GM10248 (cell line): ENCODE results near the gene TPRN.

ENCODE experiments used
- CTCF ChIA-PET: fragments of 300-600 bp; sonication (Branson Sonifier 250); formaldehyde crosslinking; extraction: SDS; loops from one replicate; lab custom pipeline; 2021; ENCODE audit warnings: antibody characterized with exemption; lab: Yijun Ruan, JAX
- POLR2A ChIA-PET: fragments of 350-650 bp; sonication (Branson Sonifier 250); formaldehyde crosslinking; extraction: SDS; loops from one replicate; lab custom pipeline; 2020; ENCODE audit warnings: antibody characterized with exemption; lab: Yijun Ruan, JAX
- DNase-seq: peaks from one replicate; pipeline ENCODE4 v3.0.0; 2012; ENCODE audit errors: extremely low spot score
- CTCF ChIP-seq: IDR thresholded peaks from 2 replicates; pipeline ENCODE4 v1.5.1; 2012; ENCODE audit warnings: mild to moderate bottlenecking, low read depth; ENCODE audit errors: extremely low read depth, missing control alignments, control extremely low read depth

Gene TPRN

GRCh38 chr9:137201205-137201868 is 796 bp upstream of the TPRN start:
- CTCF ChIA-PET: interaction anchor here (0.7 to 3.9 kb wide), 11 partner anchors 11 to 172 kb away, joined by 3 to 18 read pairs (median 3); partner anchors contain the start of genes ANAPC2, RNF224 and SSNA1
- TF ChIP-seq CTCF: no peak
- POLR2A ChIA-PET: interaction anchor here (0.6 to 1.5 kb wide), 10 partner anchors 12 to 115 kb away, joined by 3 to 8 read pairs (median 4); partner anchors contain the start of genes ANAPC2, MAN1B1, SSNA1 and TUBB4B
- DNase-seq: no peak

GRCh38 chr9:137199411-137200121 is 975 bp downstream of the TPRN start:
- TF ChIP-seq CTCF: no peak
- no peak for DNase-seq
- CTCF ChIA-PET: interaction anchor here (1.5 to 2.0 kb wide), 3 partner anchors 11 to 24 kb away, joined by 6 to 13 read pairs (median 6); partner anchors contain the start of genes ANAPC2 and SSNA1
- POLR2A ChIA-PET: interaction anchor here (1.1 kb wide), 1 partner anchor 41 kb away, joined by 4 read pairs; the partner anchor contains the start of gene TUBB4B

GRCh38 chr9:137198902-137199283 is 1.6 kb downstream of the TPRN start:
- DNase-seq: no peak
- ChIA-PET CTCF (interaction anchor here (1.5 to 2.0 kb wide), 3 partner anchors 10 to 24 kb away, joined by 6 to 13 read pairs (median 6); partner anchors contain the start of genes ANAPC2 and SSNA1), POLR2A (interaction anchor here (1.0 to 1.1 kb wide), 2 partner anchors 10 to 42 kb away, joined by 4 to 5 read pairs; partner anchors contain the start of genes ANAPC2, SSNA1 and TUBB4B)
- no peak for TF ChIP-seq CTCF

GRCh38 chr9:137198051-137198901 is 2.3 kb downstream of the TPRN start:
- no peak for TF ChIP-seq CTCF
- POLR2A ChIA-PET: interaction anchor here (1.0 to 1.1 kb wide), 2 partner anchors 9 to 42 kb away, joined by 4 to 5 read pairs; partner anchors contain the start of genes ANAPC2, SSNA1 and TUBB4B
- CTCF ChIA-PET: interaction anchor here (1.5 to 2.0 kb wide), 3 partner anchors 10 to 25 kb away, joined by 6 to 13 read pairs (median 6); partner anchors contain the start of genes ANAPC2 and SSNA1

GRCh38 chr9:137195525-137196220 is 4.9 kb downstream of the TPRN start:
- no peak for TF ChIP-seq CTCF
- DNase-seq: no peak
- ChIA-PET POLR2A (interaction anchor here (0.5 kb wide), 1 partner anchor 468 kb away, joined by 3 read pairs; no protein-coding TSS in a partner anchor), CTCF (interaction anchor here (1.6 to 2.8 kb wide), 2 partner anchors 21 to 42 kb away, joined by 4 to 13 read pairs; no protein-coding TSS in a partner anchor)

More at GRCh38 chr9:137198051-137198901, 2.3 kb downstream of the TPRN start:
- no peak for DNase-seq
